ENCODE results near the gene CRX. TPM values are rescaled to one million over a fixed set of nuclear protein-coding genes. Genes with fewer than 3 reads are reported as not detected.
"Not testable (repeated sequence)": the region's sequence is repeated elsewhere in the genome, so short reads cannot be mapped to it uniquely, and the experiment has no call there.

CRX gene
- total and polyA plus RNA-seq, 7 donors = 0.60 to 1.2 TPM; not detected in 5

DNA sequence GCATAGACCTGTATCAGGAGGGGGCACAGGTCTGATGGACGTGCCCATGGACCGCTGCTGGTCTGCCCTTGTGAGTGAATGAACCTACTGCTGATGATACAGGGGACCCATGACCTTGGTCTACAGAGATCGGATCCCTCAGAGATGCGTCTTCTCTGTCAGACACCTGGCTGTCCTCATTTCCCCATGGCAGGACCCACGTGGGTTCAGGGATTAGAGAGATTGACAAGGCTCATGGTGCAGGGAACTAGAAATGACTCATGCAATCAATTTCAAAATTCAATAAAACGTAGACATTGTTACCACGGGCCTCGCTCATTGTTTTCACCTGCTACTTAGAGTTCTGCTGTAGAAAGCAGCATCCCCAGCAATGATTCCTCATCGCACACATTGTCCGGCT is 16.4 kb upstream of the CRX start:
- intact Hi-C loops (cut with DNase I) = no loop called here
- Histone ChIP-seq H3K4me1 (no peaks in the 10 kb centered on the region), H3K27me3 (no peaks in the 10 kb centered on the region), H3K4me3 (no peak overlapping the region), H3K9me3 (no peaks in the 10 kb centered on the region), H3K27ac (no peak overlapping the region), H3K36me3 (no peaks in the 10 kb centered on the region)
- TF ChIP-seq, protein P1, sequence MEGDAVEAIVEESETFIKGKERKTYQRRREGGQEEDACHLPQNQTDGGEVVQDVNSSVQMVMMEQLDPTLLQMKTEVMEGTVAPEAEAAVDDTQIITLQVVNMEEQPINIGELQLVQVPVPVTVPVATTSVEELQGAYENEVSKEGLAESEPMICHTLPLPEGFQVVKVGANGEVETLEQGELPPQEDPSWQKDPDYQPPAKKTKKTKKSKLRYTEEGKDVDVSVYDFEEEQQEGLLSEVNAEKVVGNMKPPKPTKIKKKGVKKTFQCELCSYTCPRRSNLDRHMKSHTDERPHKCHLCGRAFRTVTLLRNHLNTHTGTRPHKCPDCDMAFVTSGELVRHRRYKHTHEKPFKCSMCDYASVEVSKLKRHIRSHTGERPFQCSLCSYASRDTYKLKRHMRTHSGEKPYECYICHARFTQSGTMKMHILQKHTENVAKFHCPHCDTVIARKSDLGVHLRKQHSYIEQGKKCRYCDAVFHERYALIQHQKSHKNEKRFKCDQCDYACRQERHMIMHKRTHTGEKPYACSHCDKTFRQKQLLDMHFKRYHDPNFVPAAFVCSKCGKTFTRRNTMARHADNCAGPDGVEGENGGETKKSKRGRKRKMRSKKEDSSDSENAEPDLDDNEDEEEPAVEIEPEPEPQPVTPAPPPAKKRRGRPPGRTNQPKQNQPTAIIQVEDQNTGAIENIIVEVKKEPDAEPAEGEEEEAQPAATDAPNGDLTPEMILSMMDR (IDR thresholded peaks at IDR 0.05) = no peak
- TF ChIP-seq POLR2A (IDR thresholded peaks at IDR 0.05) (no peak), POLR2AphosphoS5 (IDR thresholded peaks at IDR 0.05) (no peak), EP300 (IDR thresholded peaks at IDR 0.05) (no peak)
- WGBS, 2 donors = 70 to 85% methylated on average over 10 of the region's 10 CpGs
- DNase-seq = no peak

DNA sequence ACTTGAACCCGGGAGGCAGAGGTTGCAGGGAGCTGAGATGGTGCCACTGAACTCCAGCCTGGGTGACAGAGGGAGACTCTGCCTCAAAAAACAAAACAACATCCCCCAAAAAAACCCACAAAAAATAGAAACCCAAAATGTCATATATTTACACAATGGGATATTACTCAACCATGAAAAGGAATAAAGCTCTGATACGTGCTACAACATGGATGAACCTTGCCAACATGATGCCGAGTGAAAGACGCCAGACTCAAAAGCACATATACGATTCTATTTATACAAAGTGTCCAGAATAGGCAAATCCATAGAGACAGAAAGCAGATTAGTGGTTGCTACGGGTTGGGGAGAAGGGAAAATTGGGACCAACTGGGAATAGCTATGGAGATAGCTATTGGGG is 15.3 kb upstream of the CRX start:
- WGBS, 2 donors = 89 to 91% methylated on average over 6 of the region's 6 CpGs
- TF ChIP-seq, protein P1 (IDR thresholded peaks at IDR 0.05) = no peak
- no peak for TF ChIP-seq EP300 (IDR thresholded peaks at IDR 0.05)
- no peak for TF ChIP-seq POLR2AphosphoS5 (IDR thresholded peaks at IDR 0.05)
- no peak for TF ChIP-seq POLR2A (IDR thresholded peaks at IDR 0.05)
- H3K27me3 ChIP-seq = no peaks in the 10 kb centered on the region
- intact Hi-C loops (cut with DNase I) = no loop called here
- H3K4me1 ChIP-seq = no peaks in the 10 kb centered on the region
- no peak overlapping the region for H3K4me3 ChIP-seq
- no peak overlapping the region for H3K27ac ChIP-seq
- H3K36me3 ChIP-seq = no peaks in the 10 kb centered on the region
- no peak for DNase-seq
- no peaks in the 10 kb centered on the region for H3K9me3 ChIP-seq

DNA sequence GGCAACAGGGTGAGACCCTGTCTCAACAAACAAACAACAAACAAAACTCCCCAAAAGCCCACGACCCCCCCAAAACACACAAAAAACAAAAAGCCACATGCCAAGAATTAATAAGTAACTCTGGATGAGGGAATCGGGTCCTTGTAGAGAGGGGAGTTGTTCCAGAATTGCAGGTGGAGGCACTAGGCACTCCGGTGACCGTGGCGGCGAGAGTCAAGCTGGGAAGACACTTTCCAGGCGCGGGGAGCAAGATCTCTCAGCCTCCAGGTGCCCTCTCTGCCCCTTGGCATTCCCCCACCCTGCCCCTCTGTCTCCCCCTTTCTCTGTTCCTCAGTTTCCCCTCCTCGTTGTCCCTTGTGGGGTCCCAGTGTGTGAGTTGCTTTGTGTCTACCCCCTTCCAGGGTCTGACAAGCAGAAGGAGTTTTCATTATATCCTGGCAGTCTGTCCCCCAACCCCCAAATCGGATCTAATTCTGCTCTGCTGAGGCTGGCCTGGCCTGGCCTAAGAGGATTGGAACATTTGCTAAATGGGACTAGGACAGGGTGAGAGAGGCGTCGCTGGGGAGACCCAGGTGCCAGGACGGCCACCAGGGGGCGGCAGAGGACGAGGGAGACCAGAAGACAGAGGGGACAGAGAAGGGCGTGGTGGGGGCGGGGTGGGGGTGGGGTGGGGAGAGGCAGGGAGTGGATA is 8.3 kb upstream of the CRX start:
- Histone ChIP-seq H3K27me3 (peaks cover 0 to 4% (median 0%) of the 10 kb centered on the region in 3 donors), H3K4me3 (no peak overlapping the region), H3K4me1 (no peaks in the 10 kb centered on the region), H3K27ac (no peak overlapping the region), H3K36me3 (no peaks in the 10 kb centered on the region), H3K9me3 (no peaks in the 10 kb centered on the region)
- intact Hi-C loops (cut with DNase I) = loop anchor here (5.0 kb wide), 1 partner anchor 49 kb away; no protein-coding TSS in a partner anchor
- DNase-seq = peak; percentile 73
- WGBS, 2 donors = 18 to 32% methylated on average over 17 of the region's 17 CpGs
- TF ChIP-seq POLR2AphosphoS5 (IDR thresholded peaks at IDR 0.05) = no peak
- TF ChIP-seq, protein P1 (IDR thresholded peaks at IDR 0.05) = peak in 2 of 4 experiments; percentile 8 to 52

DNA sequence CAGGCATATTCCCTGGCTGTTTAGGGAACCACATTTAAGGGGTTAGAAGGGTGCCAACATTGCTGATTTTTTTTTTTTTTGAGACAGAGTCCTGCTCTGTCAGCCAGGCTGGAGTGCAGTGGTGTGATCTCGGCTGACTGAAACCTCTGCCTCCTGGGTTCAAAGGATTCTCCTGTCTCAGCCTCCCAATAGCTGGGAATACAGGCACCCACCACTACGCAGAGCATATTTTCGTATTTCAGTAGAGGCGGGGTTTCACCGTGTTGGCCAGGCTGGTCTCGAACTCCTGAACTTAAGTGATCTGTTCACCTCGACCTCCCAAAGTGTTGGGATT is 7.8 kb upstream of the CRX start:
- Histone ChIP-seq H3K4me3 (no peak overlapping the region), H3K36me3 (no peaks in the 10 kb centered on the region), H3K9me3 (no peaks in the 10 kb centered on the region), H3K27me3 (peaks cover 0 to 9% (median 0%) of the 10 kb centered on the region in 3 donors), H3K4me1 (no peaks in the 10 kb centered on the region), H3K27ac (no peak overlapping the region)
- intact Hi-C loops (cut with DNase I) = loop anchor here (5.0 kb wide), 1 partner anchor 48 kb away; no protein-coding TSS in a partner anchor
- TF ChIP-seq, protein P1 (IDR thresholded peaks at IDR 0.05) = no peak
- no peak for TF ChIP-seq POLR2AphosphoS5 (IDR thresholded peaks at IDR 0.05)
- no peak for TF ChIP-seq EP300 (IDR thresholded peaks at IDR 0.05)
- TF ChIP-seq POLR2A (IDR thresholded peaks at IDR 0.05) = no peak
- DNase-seq = no peak
- 49 to 53% methylated on average over 7 of the region's 7 CpGs for WGBS, 2 donors

DNA sequence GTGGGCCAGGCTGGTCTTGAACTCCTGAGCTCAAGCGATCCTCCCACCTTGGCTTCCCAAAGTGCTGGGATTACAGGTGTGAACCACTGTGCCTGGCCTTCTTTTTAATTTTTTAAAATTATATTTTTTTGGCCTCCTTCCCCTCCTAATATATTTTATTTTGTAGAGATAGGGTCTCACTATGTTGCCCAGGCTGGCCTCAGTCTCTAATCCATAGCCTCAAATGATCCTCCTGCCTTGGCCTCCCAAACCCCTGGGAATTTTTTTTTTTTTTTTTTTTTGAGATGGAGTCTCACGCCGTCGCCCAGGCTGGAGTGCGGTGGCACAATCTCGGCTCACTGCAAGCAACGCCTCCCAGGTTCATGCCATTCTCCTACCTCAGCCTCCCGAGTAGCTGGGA is 5.5 kb upstream of the CRX start:
- 90 to 92% methylated on average over 8 of the region's 8 CpGs for WGBS, 2 donors
- DNase-seq; H3K36me3 ChIP-seq; H3K9me3 ChIP-seq; H3K4me3 ChIP-seq; H3K4me1 ChIP-seq; H3K27ac ChIP-seq; intact Hi-C loops (cut with DNase I): not testable (repeated sequence)
- peaks cover 0 to 32% (median 0%) of the 10 kb centered on the region in 3 donors for H3K27me3 ChIP-seq

DNA sequence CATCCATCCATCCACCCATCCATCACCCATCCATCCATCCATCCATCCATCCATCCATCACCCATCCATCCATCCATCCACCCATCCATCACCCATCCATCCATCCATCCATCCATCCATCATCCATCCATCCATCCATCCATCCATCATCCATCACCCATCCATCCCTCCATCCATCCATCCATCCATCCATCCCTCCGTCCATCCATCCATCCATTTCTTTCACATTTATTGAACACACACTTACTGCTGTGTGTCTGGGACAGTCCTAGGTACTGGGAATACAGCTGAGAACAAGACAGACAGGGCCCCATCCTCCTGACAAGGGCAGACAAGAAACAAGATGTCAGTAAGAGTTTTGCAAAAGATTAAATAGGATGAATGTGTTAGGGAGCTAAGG is 3.5 kb upstream of the CRX start:
- H3K27me3 ChIP-seq = peaks cover 0 to 44% (median 0%) of the 10 kb centered on the region in 3 donors
- H3K36me3 ChIP-seq; intact Hi-C loops (cut with DNase I); H3K4me3 ChIP-seq; H3K4me1 ChIP-seq; DNase-seq; H3K9me3 ChIP-seq; H3K27ac ChIP-seq: not testable (repeated sequence)
- 91% methylated on average over 1 of the region's 1 CpG for WGBS, 2 donors

Data from sigmoid colon (tissue), 7 donors.